Upper lobe of right lung (tissue), 1 donor: Measurements from ENCODE around the gene FOXK1. TPM values are rescaled to one million over a fixed set of nuclear protein-coding genes. Genes with fewer than 3 reads are reported as not detected.

Source experiments
- ATAC-seq: fragments of 200-7000 bp; cut with Tn5 transposase; one replicate; pipeline ENCODE4 v1.9.1; 2020; ENCODE audit warnings: mild to moderate bottlenecking, moderate library complexity
- DNase-seq: peaks from one replicate; pipeline ENCODE4 v3.0.0-alpha.2; 2020
- H3K27ac ChIP-seq: fragments of 200-600 bp; one replicate; pipeline ENCODE4 v1.8.0; 2022
- H3K27me3 ChIP-seq: fragments of 200-600 bp; one replicate; pipeline ENCODE4 v1.8.0; 2022; ENCODE audit warnings: mild to moderate bottlenecking
- H3K36me3 ChIP-seq: fragments of 200-600 bp; one replicate; pipeline ENCODE4 v1.8.0; 2022
- H3K4me1 ChIP-seq: fragments of 200-600 bp; one replicate; pipeline ENCODE4 v1.8.0; 2022
- H3K4me3 ChIP-seq: fragments of 200-600 bp; one replicate; pipeline ENCODE4 v1.8.0; 2022; ENCODE audit warnings: mild to moderate bottlenecking
- H3K9me3 ChIP-seq: fragments of 200-600 bp; one replicate; pipeline ENCODE4 v1.8.0; 2022
- intact Hi-C: fragments of 100-400 bp; cut with DNase I; formaldehyde crosslinking; loops from one replicate; pipeline ENCODE4 v1.11.0; 2022
- microRNA-seq: library from miRNA; unstranded; fragments of <30 nt; microRNA quantifications from one replicate; pipeline ENCODE4 v1.2.0, GENCODE V29; 2020; ENCODE audit warnings: borderline microRNAs expressed
- total RNA-seq: library from RNA; stranded (reverse); fragmentation: NEBNext Ultra II Directional; extraction: Animal tissue kit (Norgen Biotek cat#: 25700); gene quantifications from one replicate; pipeline ENCODE4 v1.2.1, GENCODE V29; 2021
- TF ChIP-seq, protein P1 (sequence below): fragments of 200-600 bp; IDR thresholded peaks from one replicate; pipeline ENCODE4 v1.8.0; 2022; ENCODE audit warnings: antibody characterized with exemption
- donor health status: DM: no; HTN: yes; CAD: no; lungs with severe emphysema.

FOXK1 gene
- total RNA-seq, 1 donor from 2014 or later, result 33.3 TPM

DNA sequence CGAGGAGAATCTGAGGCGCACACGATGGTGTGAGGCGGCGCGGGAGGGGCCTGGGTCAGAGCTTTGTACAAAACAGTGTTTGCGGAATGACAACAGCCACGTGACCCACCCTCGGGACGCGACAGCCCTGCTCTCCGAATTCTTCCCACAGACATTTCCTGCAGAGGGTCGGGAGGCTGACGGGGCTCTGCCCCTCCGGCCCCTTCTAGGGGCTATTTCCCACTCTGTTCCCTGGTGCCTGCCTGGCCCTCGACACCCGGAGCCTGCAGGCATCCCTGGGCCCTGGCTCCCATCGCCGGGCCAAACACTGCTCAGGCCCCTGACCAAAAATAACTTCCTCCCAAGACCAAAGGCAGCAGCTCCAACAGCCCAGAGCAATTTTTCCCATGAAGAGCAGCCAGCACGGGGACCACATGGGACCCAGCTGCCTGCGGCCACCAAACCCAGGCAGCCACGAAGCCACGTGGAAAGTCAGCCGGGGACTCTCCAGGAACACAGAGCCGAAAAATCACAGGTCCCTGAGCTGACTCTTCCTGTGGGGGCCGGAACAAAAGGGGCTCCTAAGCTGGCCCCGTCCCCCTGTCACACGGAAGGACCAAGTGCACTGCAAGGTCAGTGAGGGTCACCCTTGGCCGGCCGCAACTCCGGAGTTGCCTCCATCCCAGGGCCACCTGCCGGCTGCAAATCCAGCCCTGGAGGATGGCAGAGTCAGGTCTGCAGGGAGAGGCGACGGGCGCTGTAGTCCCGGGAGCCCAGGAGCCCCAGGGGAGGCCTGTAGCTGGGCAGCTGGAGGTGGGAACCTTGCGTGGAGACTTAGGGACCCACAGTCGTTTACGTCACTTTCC, 137.7 kb downstream of the FOXK1 start:
- Histone ChIP-seq H3K4me3 (no peak overlapping the region), H3K4me1 (no peaks in the 10 kb centered on the region), H3K27ac (no peak overlapping the region), H3K9me3 (no peaks in the 10 kb centered on the region), H3K27me3 (no peaks in the 10 kb centered on the region), H3K36me3 (no peaks in the 10 kb centered on the region)
- intact Hi-C loops, result no loop called here
- DNase-seq, result peak; percentile 59
- ATAC-seq, result no peak
- TF ChIP-seq, protein P1, sequence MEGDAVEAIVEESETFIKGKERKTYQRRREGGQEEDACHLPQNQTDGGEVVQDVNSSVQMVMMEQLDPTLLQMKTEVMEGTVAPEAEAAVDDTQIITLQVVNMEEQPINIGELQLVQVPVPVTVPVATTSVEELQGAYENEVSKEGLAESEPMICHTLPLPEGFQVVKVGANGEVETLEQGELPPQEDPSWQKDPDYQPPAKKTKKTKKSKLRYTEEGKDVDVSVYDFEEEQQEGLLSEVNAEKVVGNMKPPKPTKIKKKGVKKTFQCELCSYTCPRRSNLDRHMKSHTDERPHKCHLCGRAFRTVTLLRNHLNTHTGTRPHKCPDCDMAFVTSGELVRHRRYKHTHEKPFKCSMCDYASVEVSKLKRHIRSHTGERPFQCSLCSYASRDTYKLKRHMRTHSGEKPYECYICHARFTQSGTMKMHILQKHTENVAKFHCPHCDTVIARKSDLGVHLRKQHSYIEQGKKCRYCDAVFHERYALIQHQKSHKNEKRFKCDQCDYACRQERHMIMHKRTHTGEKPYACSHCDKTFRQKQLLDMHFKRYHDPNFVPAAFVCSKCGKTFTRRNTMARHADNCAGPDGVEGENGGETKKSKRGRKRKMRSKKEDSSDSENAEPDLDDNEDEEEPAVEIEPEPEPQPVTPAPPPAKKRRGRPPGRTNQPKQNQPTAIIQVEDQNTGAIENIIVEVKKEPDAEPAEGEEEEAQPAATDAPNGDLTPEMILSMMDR, result no peak

DNA sequence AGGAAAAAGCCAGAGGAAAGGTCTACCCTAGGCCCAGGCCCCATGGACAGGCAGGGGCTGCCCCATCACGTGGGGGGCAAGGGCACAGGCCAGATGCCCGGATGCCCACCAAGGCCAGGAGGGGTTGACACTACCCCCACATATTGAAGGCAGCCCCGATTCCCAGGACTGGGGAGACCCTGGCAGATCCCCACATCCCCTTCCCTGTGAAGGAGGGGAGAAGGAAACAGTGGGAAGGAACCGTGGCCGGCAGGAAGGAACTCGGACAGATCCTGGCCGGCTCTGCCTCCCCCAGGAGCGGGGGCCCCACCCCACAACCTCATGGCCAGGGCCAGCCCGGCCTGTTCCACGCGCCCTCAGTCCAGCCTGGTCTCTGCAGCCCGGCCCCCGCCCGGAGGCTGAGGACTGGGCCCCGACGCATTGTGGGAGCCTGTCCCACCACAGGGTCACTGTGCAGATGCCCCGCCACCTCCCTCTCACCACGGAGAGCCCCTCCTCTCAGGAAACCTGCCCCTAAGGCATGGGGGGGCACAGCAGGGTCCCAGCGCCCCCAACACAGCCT, 138.4 kb downstream of the FOXK1 start:
- no peak for DNase-seq
- Histone ChIP-seq H3K36me3 (no peaks in the 10 kb centered on the region), H3K4me3 (no peak overlapping the region), H3K9me3 (no peaks in the 10 kb centered on the region), H3K4me1 (no peaks in the 10 kb centered on the region), H3K27me3 (no peaks in the 10 kb centered on the region), H3K27ac (no peak overlapping the region)
- TF ChIP-seq, protein P1, result no peak
- intact Hi-C loops, result no loop called here
- no peak for ATAC-seq

Small RNA genes lying within 50 kb of the gene (microRNA-seq; reads per million reads assigned to microRNA genes)
- gene MIR4656, result not detected

Other genes starting within 250 kb of the FOXK1 start
- gene AP5Z1, start 93.3 kb downstream of the FOXK1 start, total RNA-seq, result 48.9 TPM
- gene PAPOLB, start 179.7 kb downstream of the FOXK1 start, total RNA-seq, result 0.38 TPM
- 7.3 TPM for gene RADIL, start 201.4 kb downstream of the FOXK1 start, total RNA-seq